HT1080 (cell line): ENCODE measurements around the gene GIGYF2. TPM values are rescaled to one million over a fixed set of nuclear protein-coding genes. Genes with fewer than 3 reads are reported as not detected.
"Not testable (repeated sequence)": the region's sequence is repeated elsewhere in the genome, so short reads cannot be mapped to it uniquely, and the experiment has no call there.

ENCODE experiments used
- DNase-seq: peaks from one replicate; pipeline ENCODE4 v3.0.0-alpha.2; 2015; ENCODE audit warnings: low read depth
- polyA plus RNA-seq, 2 experiments: library from polyadenylated mRNA; depleted of rRNA; stranded (reverse); fragments of >200 nt; gene quantifications; 2 replicates each; pipeline ENCODE4 v1.2.3, GENCODE V29; 2015
- total RNA-seq: library from RNA; depleted of rRNA; stranded (reverse); fragments of >200 nt; shearing (Covaris generic); gene quantifications from 2 replicates; pipeline ENCODE4 v1.2.3, GENCODE V29; 2014; rRNA removed

The GIGYF2 gene, protein sequence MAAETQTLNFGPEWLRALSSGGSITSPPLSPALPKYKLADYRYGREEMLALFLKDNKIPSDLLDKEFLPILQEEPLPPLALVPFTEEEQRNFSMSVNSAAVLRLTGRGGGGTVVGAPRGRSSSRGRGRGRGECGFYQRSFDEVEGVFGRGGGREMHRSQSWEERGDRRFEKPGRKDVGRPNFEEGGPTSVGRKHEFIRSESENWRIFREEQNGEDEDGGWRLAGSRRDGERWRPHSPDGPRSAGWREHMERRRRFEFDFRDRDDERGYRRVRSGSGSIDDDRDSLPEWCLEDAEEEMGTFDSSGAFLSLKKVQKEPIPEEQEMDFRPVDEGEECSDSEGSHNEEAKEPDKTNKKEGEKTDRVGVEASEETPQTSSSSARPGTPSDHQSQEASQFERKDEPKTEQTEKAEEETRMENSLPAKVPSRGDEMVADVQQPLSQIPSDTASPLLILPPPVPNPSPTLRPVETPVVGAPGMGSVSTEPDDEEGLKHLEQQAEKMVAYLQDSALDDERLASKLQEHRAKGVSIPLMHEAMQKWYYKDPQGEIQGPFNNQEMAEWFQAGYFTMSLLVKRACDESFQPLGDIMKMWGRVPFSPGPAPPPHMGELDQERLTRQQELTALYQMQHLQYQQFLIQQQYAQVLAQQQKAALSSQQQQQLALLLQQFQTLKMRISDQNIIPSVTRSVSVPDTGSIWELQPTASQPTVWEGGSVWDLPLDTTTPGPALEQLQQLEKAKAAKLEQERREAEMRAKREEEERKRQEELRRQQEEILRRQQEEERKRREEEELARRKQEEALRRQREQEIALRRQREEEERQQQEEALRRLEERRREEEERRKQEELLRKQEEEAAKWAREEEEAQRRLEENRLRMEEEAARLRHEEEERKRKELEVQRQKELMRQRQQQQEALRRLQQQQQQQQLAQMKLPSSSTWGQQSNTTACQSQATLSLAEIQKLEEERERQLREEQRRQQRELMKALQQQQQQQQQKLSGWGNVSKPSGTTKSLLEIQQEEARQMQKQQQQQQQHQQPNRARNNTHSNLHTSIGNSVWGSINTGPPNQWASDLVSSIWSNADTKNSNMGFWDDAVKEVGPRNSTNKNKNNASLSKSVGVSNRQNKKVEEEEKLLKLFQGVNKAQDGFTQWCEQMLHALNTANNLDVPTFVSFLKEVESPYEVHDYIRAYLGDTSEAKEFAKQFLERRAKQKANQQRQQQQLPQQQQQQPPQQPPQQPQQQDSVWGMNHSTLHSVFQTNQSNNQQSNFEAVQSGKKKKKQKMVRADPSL (N-terminal part only)
- 38.6 and 49.2 TPM in 2 replicates for total RNA-seq
- polyA plus RNA-seq (2015; cell fraction: cytosol; rRNA removed): 17.6 and 26.2 TPM in 2 replicates
- 93.3 and 104 TPM in 2 replicates for polyA plus RNA-seq (2015; cell fraction: nucleus; rRNA removed)

DNA sequence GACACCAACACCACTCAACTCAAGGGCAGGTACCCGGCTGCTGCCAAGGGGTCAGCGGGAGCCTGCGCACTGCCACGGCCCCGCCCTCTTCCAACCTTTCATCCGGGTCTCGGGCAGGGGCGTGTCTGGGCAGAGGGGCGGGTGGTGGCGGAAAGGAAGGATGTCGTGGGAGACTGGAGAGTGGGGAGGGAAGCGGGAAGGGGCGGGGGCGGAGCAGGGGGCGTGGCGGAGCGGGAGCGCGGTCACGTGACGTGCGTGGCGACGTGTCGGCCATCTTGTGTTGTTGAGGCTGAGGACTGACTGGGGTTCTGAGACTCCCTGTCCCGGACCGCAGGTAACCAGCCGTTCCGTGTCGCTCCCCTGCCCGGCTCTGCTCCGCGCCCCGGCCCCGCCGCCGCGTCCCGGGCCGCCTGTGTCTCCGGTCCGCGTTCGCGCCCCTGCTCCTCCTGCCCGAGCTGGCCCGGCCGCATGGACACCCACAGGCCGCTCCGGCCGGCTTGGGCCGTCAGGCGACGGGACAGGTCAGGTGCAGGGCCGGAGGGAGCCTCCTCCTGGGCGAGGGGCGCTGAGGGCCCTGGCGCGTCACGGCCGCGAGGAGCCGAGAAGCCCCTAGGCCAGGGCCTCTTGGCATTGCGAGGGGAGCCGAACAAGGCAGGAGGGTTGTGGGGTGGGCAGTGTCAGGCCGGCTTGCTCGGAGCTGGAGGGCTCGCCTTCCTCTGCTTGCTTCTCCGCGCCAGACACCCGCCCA, at the start of gene GIGYF2:
TSS of gene GIGYF2 (plus strand) at position 273 of the 748 bp plus-strand sequence. CDS start 37,867 bp downstream, outside the sequence.
- DNase-seq: peak; percentile 96

DNA sequence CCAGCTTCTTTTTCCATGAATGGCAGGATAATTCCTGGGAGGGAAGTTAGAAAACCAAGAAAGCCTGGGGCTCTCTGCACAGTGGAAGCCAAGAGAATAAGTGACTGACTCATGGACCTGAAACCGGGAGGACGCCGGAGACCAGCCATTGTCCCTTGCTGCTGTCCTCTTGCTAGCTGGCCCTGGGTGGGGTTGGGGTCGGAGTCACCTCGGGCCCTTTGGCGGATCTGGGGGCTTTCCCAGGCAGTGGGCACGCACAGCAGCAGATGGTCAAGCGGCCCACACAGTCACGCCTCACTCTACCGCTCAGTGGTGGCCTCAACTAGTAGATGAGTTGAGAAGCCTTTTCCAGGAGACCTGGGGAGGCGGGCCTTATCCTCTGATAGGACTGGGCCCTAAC, 48.1 kb upstream of the GIGYF2 start:
- DNase-seq: no peak

DNA sequence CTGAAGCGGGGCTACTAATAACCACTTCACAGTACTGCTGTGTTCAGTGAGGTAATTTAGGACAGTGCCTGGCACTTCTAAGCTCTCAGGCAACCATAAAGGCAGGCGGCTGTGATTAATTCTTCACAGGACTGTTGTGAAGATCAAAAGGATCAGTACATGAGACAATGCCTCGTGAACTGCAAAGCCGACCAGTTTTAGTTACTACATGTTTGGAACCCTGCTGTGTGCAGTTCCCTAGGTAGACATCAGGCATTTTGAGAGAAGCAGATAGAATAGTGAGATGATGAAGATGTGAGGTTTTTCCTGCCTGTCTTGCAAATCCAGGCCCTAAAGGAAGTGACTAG, 44.7 kb upstream of the GIGYF2 start:
- DNase-seq: no peak

DNA sequence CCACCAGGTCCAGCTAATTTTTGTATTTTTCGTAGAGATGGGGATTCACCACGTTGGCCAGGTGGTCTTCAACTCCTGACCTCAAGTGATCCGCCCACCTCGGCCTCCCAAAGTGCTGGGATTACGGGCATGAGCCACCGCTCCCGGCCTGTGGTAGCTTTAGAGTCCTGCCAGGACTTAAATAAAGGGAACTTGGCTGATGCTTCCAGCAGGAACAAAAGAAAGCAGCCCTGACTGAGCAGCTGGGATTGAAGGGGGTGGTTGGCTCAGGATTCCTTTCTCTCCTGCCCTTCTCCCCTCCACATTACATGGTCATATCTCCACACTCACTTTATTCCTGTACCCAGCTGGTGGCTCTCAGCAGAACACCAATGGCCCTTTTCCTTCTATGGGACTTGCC, 43.7 kb upstream of the GIGYF2 start:
- DNase-seq: no peak

DNA sequence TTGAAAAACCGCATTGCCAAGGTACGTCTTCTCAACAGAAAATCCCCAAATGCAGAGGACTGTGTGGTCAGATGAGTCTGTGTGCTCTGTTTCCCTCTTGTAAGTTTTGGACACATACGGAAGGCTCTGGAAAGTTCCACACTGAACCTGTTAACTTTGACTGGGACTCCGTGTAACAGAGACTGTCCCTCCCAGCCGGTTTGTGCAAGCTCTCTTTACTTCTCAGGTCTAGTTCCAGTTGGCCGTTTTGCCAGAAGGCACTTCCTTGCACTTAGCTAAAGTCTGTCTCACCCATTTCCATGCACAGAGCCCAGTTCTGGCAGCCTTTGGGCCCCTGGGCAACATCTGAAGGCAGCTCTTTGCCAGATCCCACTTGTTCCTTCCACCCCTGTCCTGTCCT, 41.7 kb upstream of the GIGYF2 start:
- DNase-seq: no peak

DNA sequence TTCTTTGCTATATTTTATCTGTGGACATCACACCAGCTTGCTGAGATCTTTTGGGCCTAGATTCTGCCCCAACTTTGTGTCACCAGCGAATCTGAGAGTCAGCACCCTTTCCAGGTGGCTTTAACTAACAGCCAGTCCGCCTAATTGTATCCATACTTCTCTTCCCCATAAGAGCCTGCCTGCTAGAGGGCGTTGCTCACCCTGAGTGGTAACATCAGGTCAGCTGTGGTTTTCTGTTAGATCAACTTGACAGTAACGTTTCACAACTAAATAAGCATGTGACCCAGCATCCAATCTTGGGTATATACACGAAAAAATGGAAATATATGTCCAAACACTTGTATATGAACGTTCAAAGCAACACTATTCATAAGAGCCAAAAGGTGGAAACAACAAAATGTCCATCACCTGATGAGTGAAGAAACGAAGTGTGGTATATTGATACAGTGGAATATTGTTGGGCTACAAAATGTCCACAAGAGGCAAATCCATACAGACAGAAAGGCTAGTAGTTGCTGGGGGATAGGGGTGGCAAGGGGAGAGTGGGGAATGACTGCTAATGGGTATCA, 38.8 kb upstream of the GIGYF2 start:
- DNase-seq: peak; percentile 24

DNA sequence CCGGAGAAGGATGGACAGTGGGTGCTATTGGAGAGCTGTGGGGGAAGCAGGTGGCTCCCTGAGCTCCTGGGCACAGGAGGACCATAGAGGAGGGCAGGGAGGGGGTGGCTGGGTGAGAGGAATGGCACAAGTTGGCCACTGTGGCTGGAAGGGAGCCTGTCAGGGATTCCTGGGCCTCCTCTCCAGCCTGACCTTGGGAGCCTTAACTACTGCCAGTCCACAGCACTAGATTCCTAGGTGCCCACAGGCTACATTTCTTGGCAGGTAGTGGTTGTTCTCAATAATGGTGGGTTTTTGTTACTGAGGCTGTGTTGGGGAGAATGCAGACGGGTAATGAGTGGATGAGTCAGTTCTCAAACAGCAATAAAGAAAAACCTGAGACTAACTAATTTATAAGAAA, 37.8 kb upstream of the GIGYF2 start:
- DNase-seq: no peak

DNA sequence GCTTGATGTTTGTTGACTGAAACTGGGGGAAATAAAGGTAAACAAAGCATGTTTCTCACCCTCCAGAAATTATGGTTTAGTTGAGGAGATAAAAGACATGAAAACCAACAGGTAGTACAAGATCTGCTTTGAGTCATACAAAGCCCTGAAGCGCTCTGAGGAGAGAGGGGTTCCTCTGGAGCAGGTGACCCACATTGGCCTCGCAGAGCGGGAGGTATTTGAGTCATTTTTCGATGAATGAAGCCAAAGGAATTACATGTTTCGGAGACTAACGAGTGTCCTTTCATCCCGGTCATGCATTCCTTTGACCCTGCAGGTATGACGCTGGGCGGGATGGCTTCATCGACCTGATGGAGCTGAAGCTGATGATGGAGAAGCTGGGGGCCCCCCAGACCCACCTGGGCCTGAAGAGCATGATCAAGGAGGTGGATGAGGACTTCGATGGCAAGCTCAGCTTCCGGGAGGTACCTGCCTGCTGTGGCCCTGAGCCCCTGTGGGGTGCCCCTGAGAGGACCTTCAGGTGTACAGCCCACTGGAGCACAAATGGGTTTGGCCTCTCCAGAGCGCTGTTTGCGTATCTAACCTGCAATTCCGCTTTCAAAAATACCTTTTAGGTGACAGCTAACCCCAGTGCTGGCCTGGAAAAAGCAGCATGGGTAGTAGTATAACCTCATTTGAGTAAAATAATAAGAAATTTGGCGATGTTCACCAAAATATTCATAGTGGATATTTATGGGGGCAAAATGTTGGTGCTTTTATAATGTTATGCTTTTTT, 34.5 kb upstream of the GIGYF2 start:
- no peak for DNase-seq

DNA sequence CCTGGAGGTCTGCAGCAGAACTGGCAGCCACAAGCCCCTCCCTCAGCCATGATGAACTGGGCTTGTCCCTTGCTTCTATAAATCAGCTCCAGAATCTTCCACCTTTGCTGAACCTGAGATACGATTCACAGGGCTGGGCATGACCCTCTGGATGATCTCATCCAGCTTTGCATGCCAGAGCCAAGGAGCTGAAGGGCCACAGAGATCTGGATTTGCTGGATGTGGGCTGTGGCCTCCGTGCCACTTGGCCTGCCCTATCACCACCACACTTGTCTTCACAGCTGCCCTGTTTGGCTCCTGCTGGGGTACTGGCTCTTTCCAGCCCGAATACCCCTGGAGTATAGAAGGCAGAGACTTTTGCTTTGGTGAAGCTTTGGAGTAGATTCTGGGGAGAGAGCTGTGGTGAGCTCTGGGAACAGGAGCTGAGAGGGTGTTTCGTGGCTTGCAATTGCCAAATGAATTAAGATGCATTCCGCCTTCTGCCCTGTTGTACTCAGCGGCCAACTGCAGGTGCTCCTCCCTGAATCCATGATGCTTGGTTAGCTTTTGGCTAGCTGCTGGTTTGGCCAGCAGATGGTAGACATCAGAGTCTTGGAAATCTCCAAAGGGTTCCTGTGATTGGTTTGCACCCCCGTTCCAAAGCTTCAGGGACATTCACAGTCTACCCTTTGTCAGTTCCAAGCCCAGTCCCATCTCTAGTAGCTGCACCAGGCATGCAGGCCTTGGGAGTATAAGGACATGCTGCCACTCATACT, 30.9 kb upstream of the GIGYF2 start:
- DNase-seq: no peak

DNA sequence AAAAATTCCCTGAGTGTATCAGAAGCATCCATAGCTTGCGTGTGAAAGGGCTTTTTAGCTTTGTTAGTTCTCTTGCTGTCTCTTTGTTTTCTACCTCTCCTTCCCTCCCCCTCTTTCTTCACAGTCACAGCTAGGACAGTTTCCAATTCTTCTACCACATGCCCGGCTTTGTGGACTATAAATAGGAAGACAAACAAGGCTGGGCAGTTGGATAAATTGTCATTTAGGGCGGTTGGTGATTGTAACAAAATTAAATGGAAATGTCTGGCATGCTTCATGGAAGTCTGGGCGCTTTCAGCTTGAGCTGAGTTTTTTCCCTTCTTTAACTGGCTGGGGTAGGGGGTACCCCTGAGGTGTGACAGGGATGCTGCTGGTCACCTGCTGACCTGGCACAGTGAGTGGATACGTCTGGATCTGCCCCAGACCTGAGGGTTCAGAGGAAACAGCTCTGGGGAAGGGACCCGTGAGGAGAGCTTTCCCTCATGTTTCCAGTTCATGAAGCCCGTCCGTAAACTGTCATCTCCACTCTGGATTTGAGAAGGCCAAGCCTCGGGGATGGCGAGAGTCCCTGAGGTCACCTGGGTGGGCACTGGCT, 29.0 kb upstream of the GIGYF2 start:
- no peak for DNase-seq

DNA sequence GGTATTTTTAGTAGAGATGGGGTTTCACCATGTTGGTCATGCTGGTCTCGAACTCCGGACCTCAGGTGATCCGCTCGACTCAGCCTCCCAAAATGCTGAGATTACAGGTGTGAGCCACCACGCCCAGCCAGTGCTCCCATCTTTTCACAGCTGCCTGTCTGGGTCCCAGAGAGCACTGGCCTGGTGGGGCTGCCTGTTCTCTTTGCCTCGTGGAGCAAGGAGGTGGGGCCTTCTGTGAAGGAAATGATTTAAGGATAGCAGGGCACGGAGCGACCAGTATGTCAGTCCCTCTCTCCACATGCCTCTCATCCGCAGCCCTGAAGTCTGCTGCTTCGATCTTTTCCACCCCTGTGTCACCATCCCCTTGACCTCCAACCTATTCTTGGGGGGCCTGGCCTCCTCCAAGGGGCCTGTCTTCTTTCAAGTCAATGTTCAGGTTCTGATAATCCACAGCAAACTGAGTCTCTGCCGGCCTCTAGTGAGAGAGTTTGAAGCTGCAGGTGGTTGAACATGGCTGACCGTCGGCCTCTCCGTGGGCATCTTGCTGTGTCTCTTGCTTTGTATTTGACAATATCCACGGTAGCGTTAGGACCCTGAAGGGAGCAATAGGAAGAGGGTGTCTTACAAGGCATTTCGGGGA, 28.2 kb upstream of the GIGYF2 start:
- DNase-seq: no peak

DNA sequence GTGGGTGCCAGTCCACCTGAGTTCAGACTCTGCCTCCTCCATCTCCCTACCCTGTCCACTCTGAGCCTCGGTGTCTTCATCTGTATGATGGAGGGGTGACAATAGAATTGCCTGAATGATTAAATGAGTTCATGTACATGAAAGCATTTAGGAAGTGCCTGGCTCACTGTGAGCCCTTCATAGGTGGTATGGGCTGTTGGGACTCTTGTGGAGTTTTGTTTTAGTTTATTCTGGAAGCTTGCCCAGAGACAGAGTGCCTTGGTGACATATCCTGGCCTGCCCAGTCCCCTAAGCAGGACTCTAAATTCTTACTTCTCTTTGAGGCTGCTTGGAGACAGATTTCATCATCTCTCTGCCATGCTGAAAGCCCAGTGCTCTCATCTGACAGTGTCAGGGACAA, 24.5 kb upstream of the GIGYF2 start:
- no peak for DNase-seq

DNA sequence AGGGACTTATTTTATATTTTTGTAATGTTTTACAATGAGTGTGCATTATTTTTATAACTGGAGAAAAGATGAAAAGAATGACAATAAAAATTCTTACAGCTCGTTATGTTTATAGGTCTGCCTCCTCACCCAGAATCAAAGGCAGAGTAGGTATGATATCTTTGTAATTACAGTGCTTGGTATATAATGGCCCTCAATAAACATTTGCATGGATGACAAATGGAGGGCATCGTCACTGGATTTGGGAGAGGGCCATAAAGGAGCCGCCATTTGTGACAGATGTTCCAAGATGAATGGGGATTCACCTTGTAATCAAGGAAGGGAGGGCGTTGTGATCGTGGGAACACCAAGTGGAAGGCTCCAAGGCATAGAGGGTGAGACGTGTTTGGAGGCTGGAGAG, 22.6 kb upstream of the GIGYF2 start:
- no peak for DNase-seq

DNA sequence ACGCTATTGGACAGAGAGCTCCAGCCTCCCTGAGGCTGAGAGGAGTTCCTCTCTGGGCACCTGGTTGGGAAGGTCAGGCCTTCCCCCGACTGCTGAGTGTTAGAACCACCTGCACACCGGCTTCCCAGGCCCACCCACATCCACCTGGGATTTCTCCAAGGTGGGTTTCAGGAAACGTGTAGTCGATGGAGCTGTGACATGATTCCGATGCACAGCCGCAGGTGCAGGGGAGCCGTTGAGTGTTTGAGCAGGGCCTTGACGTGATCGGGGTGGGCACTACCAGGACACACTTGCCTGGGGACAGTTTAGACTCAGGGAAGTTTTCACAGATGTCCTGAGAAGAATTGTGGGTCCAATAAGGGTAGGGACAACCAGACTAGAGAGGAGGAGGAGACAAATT, 21.8 kb upstream of the GIGYF2 start:
- no peak for DNase-seq

DNA sequence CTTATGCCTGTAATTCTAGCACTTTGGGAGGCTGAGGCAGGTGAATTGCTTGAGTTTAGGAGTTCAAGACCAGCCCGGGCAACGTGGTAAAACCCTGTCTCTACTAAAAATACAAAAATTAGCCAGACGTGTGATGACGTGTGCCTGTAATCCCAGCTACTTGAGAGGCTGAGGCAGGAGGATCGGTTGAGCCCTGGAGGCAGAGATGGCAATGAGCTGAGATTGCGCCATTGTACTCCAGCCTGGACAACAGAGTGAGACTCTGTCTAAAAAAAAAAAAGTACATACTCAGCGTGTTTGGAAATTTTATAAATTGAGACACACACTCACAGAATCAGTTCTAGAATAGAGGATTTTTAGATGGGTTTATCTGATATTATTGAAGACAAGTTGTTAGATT, 17.1 kb upstream of the GIGYF2 start:
- DNase-seq: no peak

DNA sequence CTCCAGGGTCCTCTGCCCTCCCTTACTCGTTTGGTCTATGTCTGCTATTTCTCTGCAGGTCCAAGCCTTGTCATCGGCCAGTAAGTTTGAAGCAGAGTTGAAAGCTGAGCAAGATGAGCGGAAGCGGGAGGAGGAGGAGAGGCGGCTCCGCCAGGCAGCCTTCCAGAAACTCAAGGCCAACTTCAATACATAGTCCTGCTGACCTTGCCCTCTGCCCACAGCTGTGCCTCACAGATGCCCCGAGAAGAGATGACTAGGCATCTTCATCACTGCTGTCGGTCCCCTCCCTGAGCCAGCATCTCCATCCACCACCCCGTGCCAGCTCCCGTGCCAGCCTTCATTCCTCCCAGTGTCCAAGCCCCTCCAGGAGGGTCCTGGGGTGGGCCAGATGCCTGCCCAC, 15.6 kb upstream of the GIGYF2 start:
- DNase-seq: no peak

DNA sequence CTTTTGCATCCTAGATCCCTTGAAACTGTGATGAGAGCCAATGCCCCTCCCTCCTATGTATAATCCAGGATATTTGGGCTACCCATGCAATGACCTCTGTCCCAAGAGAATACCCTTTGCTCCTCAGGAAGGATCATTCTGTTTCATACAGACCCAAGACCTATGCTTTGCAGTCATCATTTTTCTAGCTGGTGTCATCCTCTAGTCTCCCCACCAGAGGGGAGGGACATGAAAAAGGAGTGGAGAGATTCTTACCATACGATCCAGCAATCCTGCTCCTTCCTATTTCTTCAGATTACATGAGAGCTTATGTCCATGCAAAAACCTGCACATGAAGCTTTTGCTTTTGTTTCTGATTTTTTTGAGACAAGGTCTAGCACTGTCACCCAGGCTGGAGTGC, 13.8 kb upstream of the GIGYF2 start:
- DNase-seq: no peak

DNA sequence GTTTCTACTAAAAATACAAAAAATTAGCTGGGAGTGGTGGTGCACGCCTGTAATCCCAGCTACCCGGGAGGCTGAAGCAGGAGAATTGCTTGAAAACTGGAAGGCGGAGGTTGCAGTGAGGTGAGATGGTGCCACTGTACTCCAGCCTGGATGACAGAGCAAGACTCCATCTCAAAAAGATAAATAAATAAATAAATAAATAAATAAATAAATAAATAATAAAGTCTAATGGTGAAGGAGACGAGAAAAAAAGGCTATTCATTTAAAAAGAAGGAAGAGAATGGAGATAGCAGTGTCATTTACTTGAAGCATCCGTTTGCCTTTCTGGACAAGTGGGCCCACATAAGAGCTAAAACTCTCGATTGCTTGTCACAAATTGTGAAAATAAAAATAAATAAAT, 11.7 kb upstream of the GIGYF2 start:
- not testable (repeated sequence) for DNase-seq
